Activated CD8-positive, alpha-beta T cell treated with anti-CD3 and anti-CD28 coated beads for 36 hours (primary cell): ENCODE measurements around the gene CDK15. TPM values are rescaled to one million over a fixed set of nuclear protein-coding genes. Genes with fewer than 3 reads are reported as not detected.
"Not testable (repeated sequence)": the region's sequence is repeated elsewhere in the genome, so short reads cannot be mapped to it uniquely, and the experiment has no call there.

Source experiments
- ATAC-seq: fragments of 200-7000 bp; cut with Tn5 transposase; one replicate; pipeline ENCODE4 v1.10.0; 2021; ENCODE audit warnings: mild to moderate bottlenecking, moderate library complexity
- CTCF ChIA-PET: fragments of 350-600 bp; sonication (Branson Sonifier 250); formaldehyde crosslinking; loops from one replicate; lab custom pipeline; 2021; ENCODE audit warnings: antibody characterized with exemption; lab: Charles Lee
- POLR2A ChIA-PET: fragments of 350-600 bp; sonication (Branson Sonifier 250); formaldehyde crosslinking; loops from one replicate; lab custom pipeline; 2021; ENCODE audit warnings: antibody characterized with exemption; lab: Charles Lee
- DNase-seq: peaks from one replicate; pipeline ENCODE4 v3.0.0-alpha.2; 2020
- H3K27ac Mint-ChIP-seq: one replicate; pipeline ENCODE4 v1.8.0; 2021; ENCODE audit warnings: mild to moderate bottlenecking, mixed read lengths
- H3K27me3 Mint-ChIP-seq: one replicate; pipeline ENCODE4 v1.8.0; 2021; ENCODE audit warnings: mixed read lengths
- H3K36me3 Mint-ChIP-seq: one replicate; pipeline ENCODE4 v1.8.0; 2021; ENCODE audit warnings: low read depth, mixed read lengths
- H3K4me1 Mint-ChIP-seq: one replicate; pipeline ENCODE4 v1.8.0; 2021; ENCODE audit warnings: low read depth, mixed read lengths
- H3K4me3 Mint-ChIP-seq: one replicate; pipeline ENCODE4 v1.8.0; 2021; ENCODE audit warnings: mild to moderate bottlenecking, moderate library complexity, mixed read lengths
- H3K9me3 Mint-ChIP-seq: one replicate; pipeline ENCODE4 v1.8.0; 2021; ENCODE audit warnings: mixed read lengths
- intact Hi-C: fragments of 100-400 bp; cut with micrococcal nuclease; formaldehyde crosslinking; loops from one replicate; pipeline ENCODE4 v1.10.0; 2022
- total RNA-seq, 2 experiments: library from RNA; stranded (reverse); gene quantifications; one replicate each; pipeline ENCODE4 v1.2.3, GENCODE V29; 2021
- TF ChIP-seq, protein P1 (sequence below): fragments of 200-600 bp; IDR thresholded peaks from one replicate; pipeline ENCODE4 v1.8.0; 2022; ENCODE audit warnings: antibody characterized with exemption, mild to moderate bottlenecking

The CDK15 gene
- total RNA-seq, 2 experiments from 2014 or later, result not detected

DNA sequence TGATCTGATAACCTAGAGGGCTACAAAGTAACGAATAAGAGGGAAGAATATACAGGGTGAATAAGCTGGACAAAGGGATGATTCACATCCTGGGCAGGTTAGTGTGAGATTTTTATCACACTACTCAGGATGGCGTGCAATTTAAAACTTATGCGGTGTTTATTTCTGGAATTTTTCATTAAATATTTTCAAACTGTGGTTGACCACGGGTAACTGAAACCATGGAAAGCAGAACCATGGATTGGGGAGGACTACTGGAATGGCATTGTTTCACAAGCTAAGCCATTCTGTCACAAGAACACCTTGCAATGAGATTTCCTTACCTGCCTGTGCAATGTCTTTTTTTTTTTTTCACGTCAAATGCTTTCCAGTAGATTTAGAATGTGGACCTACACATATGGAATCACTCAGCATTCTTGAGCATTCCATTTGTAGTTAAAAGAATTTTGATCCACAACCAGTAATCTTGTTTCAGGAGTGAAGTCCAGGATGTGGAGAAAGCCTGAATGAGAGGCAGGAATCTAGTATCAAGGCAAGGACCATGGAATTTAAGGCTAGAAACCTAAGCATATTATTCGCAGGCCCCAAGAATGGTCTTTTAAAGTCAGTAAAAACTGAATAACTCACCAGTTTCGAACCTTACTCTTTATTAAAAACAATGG lies 8.0 kb upstream of the CDK15 start:
- TF ChIP-seq, protein P1, sequence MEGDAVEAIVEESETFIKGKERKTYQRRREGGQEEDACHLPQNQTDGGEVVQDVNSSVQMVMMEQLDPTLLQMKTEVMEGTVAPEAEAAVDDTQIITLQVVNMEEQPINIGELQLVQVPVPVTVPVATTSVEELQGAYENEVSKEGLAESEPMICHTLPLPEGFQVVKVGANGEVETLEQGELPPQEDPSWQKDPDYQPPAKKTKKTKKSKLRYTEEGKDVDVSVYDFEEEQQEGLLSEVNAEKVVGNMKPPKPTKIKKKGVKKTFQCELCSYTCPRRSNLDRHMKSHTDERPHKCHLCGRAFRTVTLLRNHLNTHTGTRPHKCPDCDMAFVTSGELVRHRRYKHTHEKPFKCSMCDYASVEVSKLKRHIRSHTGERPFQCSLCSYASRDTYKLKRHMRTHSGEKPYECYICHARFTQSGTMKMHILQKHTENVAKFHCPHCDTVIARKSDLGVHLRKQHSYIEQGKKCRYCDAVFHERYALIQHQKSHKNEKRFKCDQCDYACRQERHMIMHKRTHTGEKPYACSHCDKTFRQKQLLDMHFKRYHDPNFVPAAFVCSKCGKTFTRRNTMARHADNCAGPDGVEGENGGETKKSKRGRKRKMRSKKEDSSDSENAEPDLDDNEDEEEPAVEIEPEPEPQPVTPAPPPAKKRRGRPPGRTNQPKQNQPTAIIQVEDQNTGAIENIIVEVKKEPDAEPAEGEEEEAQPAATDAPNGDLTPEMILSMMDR, result no peak
- ChIA-PET POLR2A (no interaction called here), CTCF (no interaction called here)
- H3K36me3 Mint-ChIP-seq, result no peaks in the 10 kb centered on the region
- no peak for DNase-seq
- intact Hi-C loops, result no loop called here
- no peak overlapping the region for H3K4me3 Mint-ChIP-seq
- H3K9me3 Mint-ChIP-seq, result no peaks in the 10 kb centered on the region
- H3K27ac Mint-ChIP-seq, result no peak overlapping the region
- no peaks in the 10 kb centered on the region for H3K4me1 Mint-ChIP-seq
- peaks cover 3% of the 10 kb centered on the region for H3K27me3 Mint-ChIP-seq
- ATAC-seq, result no peak

DNA sequence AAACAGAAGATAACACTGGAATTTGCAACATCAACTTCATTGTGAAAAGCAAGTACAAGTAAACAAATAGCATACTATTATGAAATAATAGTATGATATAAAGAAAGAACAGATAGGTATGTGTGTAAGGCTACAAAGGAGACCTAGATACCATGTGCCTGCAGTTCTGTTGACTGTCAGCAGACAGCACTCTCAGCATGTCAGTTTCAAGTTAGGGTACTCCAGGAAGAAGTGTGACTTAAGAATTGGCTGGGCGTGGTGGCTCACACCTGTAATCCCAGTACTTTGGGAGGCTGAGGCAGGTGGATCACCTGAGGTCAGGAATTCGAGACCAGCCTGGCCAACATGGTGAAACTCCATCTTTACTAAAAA lies 7.4 kb upstream of the CDK15 start:
- H3K36me3 Mint-ChIP-seq, POLR2A ChIA-PET, H3K9me3 Mint-ChIP-seq, CTCF ChIA-PET, H3K4me3 Mint-ChIP-seq, intact Hi-C loops, DNase-seq, H3K4me1 Mint-ChIP-seq, H3K27ac Mint-ChIP-seq, ATAC-seq, H3K27me3 Mint-ChIP-seq: not testable (repeated sequence)

DNA sequence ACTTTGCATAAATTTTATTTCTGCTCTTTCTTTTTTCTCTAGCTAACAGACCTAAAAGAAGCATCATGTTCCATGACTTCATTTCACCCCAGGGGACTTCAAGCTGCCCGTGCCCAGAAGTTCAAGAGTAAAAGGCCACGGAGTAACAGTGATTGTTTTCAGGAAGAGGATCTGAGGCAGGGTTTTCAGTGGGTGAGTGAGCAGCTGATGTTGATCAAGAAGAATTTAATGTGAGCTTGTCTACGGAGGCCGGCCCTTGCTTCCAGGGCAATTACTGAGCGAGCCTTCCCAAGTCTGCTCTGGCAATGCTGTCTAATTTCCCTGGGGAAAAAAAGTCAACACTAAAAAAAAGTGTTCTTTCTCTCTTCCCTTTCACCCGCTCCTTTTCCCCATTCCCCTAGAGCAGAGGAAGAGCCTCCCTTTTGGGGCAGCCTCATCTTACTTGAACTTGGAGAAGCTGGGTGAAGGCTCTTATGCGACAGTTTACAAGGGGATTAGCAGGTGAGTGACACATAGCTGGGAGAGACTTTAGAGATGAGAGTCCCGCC lies 1.2 kb downstream of the CDK15 start:
- peaks cover 6% of the 10 kb centered on the region for H3K27me3 Mint-ChIP-seq
- TF ChIP-seq, protein P1, result no peak
- no peaks in the 10 kb centered on the region for H3K4me1 Mint-ChIP-seq
- H3K36me3 Mint-ChIP-seq, result no peaks in the 10 kb centered on the region
- no peak overlapping the region for H3K4me3 Mint-ChIP-seq
- ATAC-seq, result no peak
- intact Hi-C loops, result no loop called here
- POLR2A ChIA-PET, result no interaction called here
- CTCF ChIA-PET, result no interaction called here
- no peak overlapping the region for H3K27ac Mint-ChIP-seq
- no peaks in the 10 kb centered on the region for H3K9me3 Mint-ChIP-seq
- DNase-seq, result no peak

DNA sequence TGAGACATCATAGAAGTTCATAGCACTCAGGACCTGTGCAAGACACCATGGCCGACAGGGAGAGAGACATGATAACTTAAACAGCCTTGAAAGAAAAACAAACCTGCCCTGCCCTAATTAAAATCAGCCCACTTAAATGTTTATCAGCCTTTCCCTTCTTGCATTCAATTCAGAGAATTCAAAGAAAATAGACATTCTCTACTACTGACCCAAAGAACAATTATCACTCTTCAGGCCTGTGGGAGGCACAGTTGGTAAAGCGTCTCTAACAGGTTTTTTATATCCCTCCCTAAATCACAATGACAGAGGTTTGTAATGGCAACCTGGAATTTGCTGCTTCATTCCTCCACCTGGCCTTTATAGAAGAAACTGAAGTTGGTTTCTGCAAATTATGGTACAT lies 1.7 kb downstream of the CDK15 start:
- Mint-ChIP-seq H3K9me3 (no peaks in the 10 kb centered on the region), H3K36me3 (no peaks in the 10 kb centered on the region), H3K4me1 (no peaks in the 10 kb centered on the region), H3K27me3 (peaks cover 6% of the 10 kb centered on the region), H3K4me3 (no peak overlapping the region), H3K27ac (no peak overlapping the region)
- POLR2A ChIA-PET, result interaction anchor here (0.7 kb wide), 1 partner anchor 47 kb away, joined by 3 read pairs; no protein-coding TSS in a partner anchor
- ATAC-seq, result no peak
- TF ChIP-seq, protein P1, result no peak
- DNase-seq, result no peak
- CTCF ChIA-PET, result no interaction called here
- intact Hi-C loops, result no loop called here

DNA sequence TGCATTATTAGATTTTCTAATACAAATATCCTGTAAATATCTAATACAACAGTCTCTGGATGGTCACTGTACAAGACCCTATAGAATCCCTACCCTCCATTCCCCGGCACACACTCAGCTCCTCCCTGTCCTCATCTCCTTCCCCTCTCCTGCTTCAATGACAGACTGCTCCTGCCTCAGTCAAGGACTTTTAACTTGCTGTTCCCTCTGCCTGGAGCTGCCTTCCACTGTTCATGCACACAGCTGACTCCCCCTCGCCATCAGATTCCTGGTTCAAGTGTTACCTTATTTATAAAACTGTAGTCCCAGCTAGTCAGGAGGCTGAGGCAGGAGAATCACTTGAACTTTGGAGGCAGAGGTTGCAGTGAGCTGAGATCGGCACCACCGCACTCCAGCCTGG lies 3.3 kb downstream of the CDK15 start:
- TF ChIP-seq, protein P1, result no peak
- ChIA-PET CTCF (no interaction called here), POLR2A (no interaction called here)
- Mint-ChIP-seq H3K4me1 (no peaks in the 10 kb centered on the region), H3K27ac (no peak overlapping the region), H3K4me3 (no peak overlapping the region), H3K9me3 (no peaks in the 10 kb centered on the region), H3K27me3 (peaks cover 9% of the 10 kb centered on the region), H3K36me3 (no peaks in the 10 kb centered on the region)
- DNase-seq (no peak), ATAC-seq (no peak)
- intact Hi-C loops, result no loop called here

DNA sequence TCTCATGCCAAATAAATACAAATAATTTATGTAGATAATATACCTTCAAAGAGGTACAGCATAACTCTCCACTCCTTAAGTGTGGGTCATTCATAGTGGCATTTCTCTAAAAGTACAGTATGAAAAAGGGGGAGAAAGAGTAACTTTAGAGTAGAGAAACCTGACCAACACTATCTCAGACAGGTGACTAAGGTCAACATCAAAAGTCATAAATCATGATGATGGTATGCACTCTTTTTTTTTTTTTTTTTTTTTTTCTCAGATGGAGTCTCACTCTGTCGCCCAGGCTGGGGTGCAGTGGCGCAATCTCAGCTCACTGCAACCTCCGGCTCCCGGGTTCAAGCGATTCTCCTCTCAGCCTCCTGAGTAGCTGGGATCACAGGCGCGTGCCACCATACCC lies 4.3 kb downstream of the CDK15 start:
- ATAC-seq, H3K27me3 Mint-ChIP-seq, POLR2A ChIA-PET, H3K4me3 Mint-ChIP-seq, CTCF ChIA-PET, H3K27ac Mint-ChIP-seq, intact Hi-C loops, H3K4me1 Mint-ChIP-seq, DNase-seq, H3K9me3 Mint-ChIP-seq, H3K36me3 Mint-ChIP-seq: not testable (repeated sequence)
